KOPT-K1 (cell line): ENCODE results near the gene ERH.

ENCODE experiments used
- H3K27ac ChIP-seq: fragments of 200-600 bp; sonication (generic); 2 replicates; pipeline ENCODE4 v1.5.1; 2016; ENCODE audit warnings: antibody characterized with exemption, mild to moderate bottlenecking, low read depth, low read length; ENCODE audit not compliant: poor library complexity, severe bottlenecking
- H3K36me3 ChIP-seq: fragments of 200-600 bp; sonication (generic); 2 replicates; pipeline ENCODE4 v1.5.1; 2017; ENCODE audit warnings: antibody characterized with exemption, mild to moderate bottlenecking, low read length, moderate library complexity; ENCODE audit not compliant: insufficient read depth
- H3K9me3 ChIP-seq: fragments of 200-600 bp; sonication (generic); 2 replicates; pipeline ENCODE4 v1.5.1; 2017; ENCODE audit warnings: antibody characterized with exemption, low read length, mild to moderate bottlenecking; ENCODE audit not compliant: insufficient read depth, poor library complexity, severe bottlenecking

The ERH gene

GRCh38 chr14:69334576-69334975 lies 63.5 kb downstream of the ERH start:
- Histone ChIP-seq H3K27ac (no peak overlapping the region), H3K36me3 (no peaks in the 10 kb centered on the region), H3K9me3 (no peaks in the 10 kb centered on the region)

GRCh38 chr14:69333791-69334337 lies 64.2 kb downstream of the ERH start:
- Histone ChIP-seq H3K27ac (no peak overlapping the region), H3K36me3 (no peaks in the 10 kb centered on the region), H3K9me3 (no peaks in the 10 kb centered on the region)

GRCh38 chr14:69332782-69333395 lies 65.2 kb downstream of the ERH start:
- H3K36me3 ChIP-seq: no peaks in the 10 kb centered on the region
- no peak overlapping the region for H3K27ac ChIP-seq
- H3K9me3 ChIP-seq: no peaks in the 10 kb centered on the region

DNA sequence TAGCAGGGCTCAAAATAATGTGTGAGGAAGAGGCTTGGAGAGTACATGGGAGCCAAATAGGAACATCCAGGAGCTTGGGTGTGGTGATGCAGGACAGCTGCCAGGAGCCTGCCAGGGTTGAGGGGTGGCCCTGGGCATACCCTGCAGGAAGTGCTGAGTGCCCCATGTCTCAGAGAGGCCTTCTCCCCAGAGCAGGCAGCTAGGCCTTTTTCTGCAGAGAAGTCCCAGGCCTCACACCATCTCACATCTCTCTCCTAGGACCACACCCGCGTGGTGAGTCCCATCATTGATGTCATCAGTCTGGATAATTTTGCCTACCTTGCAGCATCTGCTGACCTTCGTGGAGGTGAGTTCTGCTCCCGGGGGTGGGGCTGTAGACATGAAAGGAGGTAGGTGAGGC lies 66.9 kb downstream of the ERH start:
- no peak overlapping the region for H3K27ac ChIP-seq
- no peaks in the 10 kb centered on the region for H3K36me3 ChIP-seq
- no peaks in the 10 kb centered on the region for H3K9me3 ChIP-seq
